Testis (tissue), 2 donors: ENCODE results near the gene SHC2.
A peak's percentile ranks its signal among the peaks of the same experiment; 100 is the strongest.

Source experiments
- CTCF ChIP-seq, 3 experiments: fragments of 450-650 bp in 2 of 3; fragments of 200-600 bp in 1 of 3; sonication (generic) in 1 of 3; IDR thresholded peaks; one replicate each; pipeline ENCODE4 v1.5.1; 2016 to 2019; ENCODE audit warnings: antibody characterized with exemption in 3 of 3, mild to moderate bottlenecking in 2 of 3, moderate library complexity in 1 of 3
- POLR2A ChIP-seq: fragments of 450-650 bp; IDR thresholded peaks from one replicate; pipeline ENCODE4 v1.6.1; 2017; ENCODE audit warnings: antibody characterized with exemption, mild to moderate bottlenecking, moderate library complexity

GRCh38 chr19:506404-507285 lies 45.8 kb upstream of the SHC2 start:
- TF ChIP-seq CTCF (IDR thresholded peaks at IDR 0.05): peak; percentile 89 to 98 (median 98)
- no peak for TF ChIP-seq POLR2A
